GM19099 (cell line): ENCODE data around the gene DCN.

Experiments
- POLR2A ChIP-seq: IDR thresholded peaks from 3 replicates; pipeline ENCODE4 v1.6.1; 2011; ENCODE audit warnings: low read depth; ENCODE audit not compliant: insufficient read length; ENCODE audit errors: extremely low read depth

The DCN gene

DNA sequence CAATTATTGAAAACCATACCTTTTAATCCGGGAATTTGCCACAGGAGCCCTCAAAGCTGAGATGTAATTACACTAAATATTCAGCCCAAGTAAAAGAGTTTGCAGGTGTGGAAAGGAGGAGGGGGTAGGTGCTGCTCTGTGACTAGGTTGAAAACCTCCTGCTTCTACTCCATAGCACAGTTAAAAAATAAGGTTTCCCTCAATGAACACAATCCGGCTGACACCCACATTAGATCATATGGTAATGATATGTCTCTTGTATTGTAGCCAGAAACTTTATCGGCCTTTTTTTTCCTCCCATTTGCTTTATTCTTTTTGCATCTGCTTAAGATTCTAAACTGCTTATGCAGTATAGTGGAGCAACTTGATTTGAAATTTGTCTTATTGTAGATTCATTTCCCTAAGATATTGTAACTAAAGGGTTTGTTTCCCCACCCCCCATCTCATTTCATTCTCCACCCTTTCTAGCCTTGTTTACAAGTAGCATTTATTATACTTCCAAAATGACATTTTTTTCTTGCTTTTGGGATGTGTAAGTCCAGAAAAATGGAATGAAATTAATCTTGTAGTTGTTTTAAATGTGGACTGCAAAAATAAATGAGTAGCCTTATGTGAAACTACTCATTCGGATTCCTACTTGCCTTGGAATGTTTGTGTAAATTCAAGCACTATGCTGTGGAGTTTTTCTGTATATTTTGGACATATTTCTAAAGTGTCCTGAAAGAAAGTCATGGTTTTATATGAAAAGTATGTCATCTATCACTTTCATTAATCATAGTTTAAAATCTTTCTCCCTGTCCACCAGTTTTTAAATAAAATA is at the start of gene DCN:
TSS of gene DCN (minus strand) at position 182 of the 820 bp plus-strand sequence. CDS start 4,265 bp downstream, outside the sequence.
- TF ChIP-seq POLR2A = no peak

DNA sequence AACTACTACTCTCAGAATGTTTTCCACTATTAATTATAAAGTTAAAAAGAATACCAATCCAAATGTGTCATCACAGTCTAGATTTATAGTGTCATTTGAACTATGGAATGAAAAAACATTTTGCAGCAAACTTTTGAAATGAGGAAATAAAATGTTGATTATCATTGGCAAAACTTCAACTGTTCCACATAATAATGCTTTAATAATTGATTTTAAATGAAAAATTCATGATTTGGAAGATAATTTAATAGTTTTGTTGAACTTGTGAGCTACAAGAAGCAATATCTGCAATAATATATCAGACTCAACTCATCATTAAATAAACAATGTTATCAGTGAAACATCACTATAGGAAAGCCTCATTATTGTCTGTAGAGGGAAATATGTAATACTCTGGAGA is 48.2 kb upstream of the DCN start:
- no peak for TF ChIP-seq POLR2A

DNA sequence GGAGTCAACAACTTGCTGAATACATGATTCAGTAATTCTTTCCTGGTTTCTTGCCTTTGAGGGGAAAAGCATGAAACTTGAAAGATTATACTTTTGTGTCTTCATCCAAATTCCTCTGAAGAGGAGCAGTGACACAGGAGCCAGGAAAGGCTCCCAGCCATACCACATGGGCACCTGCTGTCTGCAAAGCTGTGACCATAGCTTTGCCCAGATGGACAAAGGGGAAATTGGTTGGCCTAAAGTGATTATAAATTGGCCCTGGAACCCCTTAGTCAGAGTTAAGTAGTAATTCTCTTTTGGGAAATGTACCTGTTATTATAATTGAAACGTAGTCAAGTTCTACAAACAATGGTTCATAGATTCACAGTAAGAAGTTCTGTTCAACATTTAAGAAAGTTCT is 44.3 kb upstream of the DCN start:
- no peak for TF ChIP-seq POLR2A

- no peak for TF ChIP-seq POLR2A
Measured at GRCh38 chr12:91225316-91225715, 42.7 kb upstream of the DCN start.

GRCh38 chr12:91224401-91224800 is 41.8 kb upstream of the DCN start:
- no peak for TF ChIP-seq POLR2A

- TF ChIP-seq POLR2A = no peak
Measured at GRCh38 chr12:91222746-91223145, 40.1 kb upstream of the DCN start.

DNA sequence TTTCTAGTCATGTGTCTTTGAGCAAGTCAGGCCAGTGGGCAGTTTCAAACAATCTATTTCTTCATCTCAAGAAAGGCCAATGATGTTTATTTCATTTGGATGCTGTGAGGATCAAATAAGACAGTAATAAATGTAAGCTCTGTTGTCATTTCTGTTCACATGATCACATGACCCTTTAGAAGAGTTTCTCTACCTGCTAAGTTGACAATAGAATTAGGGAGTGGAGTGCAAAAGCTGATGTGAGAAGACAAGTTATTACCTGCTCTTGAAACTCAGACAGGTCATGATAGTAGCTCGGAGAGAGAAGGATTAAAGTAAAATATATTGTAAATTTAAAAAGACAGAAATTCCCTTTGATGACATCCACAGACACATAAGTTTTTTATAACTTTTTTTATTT is 37.3 kb upstream of the DCN start:
- no peak for TF ChIP-seq POLR2A

GRCh38 chr12:91219511-91219910 is 36.9 kb upstream of the DCN start:
- TF ChIP-seq POLR2A = no peak

DNA sequence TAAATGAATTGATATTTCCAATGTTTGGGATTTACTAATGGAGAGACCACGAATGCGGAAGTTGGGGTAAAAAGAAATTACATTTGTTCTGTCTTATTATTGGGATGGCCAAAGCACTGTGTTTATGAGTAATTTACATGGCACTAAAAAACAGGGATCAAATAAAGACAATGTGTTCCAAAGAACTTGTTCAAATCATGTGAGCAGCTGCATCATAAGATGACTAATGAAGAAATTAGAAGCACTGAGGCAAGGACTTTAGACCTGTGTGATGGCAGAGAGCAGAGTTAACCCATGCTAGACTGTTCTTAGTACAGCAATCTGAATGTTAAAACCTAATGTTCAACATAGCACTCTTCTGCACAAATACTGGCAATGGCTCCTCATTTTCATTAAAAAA is 34.3 kb upstream of the DCN start:
- TF ChIP-seq POLR2A = no peak

DNA sequence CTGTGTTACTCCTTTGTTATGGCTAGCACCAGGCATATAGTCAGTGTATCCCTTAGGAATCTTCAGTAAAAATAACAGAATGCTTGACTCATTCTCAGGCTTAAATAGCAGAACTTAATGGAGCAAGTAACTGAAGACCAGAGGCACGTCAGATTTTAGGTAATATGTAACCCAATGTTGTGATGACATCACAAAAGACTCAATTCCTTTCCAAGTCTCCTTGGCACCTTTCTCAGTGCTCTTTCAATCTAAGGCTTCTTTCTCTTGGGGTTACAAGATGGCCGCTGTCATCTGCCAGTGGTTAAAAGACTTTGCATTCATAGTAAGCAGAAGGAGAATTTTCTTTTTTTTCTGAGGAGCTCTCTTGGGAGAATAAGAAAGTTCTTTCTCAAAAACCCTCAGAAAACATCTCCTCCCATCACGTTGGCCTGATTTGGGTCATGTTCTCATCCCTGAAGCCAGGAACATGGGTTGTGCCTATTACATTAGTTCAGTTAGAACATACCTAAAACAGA is 33.4 kb upstream of the DCN start:
- no peak for TF ChIP-seq POLR2A

DNA sequence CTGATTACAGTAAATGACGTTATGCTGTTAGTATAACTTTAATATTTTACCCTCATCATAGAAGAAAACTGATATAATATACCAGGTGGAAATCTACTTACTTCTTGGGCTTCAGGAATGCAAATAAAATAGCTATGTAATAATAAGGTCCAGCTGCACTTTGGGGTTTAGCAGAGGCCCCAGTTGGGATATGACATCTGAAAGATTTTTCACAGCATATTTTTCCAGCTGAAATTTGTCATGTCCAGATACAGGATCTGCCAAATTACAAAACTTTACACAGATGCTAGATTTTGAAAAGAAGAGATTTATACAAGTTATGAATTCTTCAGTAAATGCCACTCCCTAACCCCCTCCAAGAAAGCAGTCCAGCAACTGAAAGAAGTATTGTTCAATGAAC is 29.2 kb upstream of the DCN start:
- TF ChIP-seq POLR2A = no peak

GRCh38 chr12:91210618-91211017 is 28.0 kb upstream of the DCN start:
- TF ChIP-seq POLR2A = no peak

DNA sequence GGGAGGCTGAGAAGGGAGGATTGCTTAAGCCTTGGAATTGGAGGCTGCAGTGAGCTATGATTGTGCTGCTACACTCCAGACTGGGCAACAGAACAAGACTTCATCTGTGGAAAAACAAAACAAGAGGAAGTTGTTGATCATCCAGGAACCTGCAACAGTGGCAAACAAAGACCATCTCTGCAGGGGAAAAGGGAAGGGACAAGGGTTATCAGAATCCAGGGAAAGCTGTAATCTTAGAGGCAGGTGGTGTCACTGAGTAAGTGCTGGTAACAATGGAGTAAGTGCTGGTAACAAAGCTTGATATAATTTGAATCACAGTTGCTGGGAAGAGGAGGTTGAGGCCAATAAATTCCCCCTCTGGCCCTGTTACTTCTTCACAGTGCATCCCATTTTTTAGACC is 27.5 kb upstream of the DCN start:
- TF ChIP-seq POLR2A = no peak

DNA sequence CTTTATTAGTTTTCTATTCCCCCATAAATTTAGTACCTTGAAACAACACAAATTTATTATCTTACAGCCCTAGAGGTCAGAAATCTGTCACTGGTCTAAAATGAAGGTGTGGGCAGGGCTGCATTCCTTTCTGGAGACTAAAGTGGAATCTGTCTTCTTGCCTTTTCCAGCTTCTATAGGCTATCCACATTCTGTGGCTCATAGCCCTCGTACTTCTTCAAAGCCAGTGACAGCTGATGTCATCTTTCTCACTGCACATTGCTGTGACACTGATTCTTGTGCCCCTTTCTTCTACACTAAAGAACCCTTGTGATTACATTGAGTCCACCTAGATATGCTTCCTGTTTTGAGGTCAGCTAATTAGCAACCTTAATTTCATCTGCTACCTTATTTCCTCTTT is 23.2 kb upstream of the DCN start:
- TF ChIP-seq POLR2A = no peak

GRCh38 chr12:91204421-91204820 is 21.8 kb upstream of the DCN start:
- TF ChIP-seq POLR2A = no peak

GRCh38 chr12:91203610-91204009 is 21.0 kb upstream of the DCN start:
- no peak for TF ChIP-seq POLR2A

DNA sequence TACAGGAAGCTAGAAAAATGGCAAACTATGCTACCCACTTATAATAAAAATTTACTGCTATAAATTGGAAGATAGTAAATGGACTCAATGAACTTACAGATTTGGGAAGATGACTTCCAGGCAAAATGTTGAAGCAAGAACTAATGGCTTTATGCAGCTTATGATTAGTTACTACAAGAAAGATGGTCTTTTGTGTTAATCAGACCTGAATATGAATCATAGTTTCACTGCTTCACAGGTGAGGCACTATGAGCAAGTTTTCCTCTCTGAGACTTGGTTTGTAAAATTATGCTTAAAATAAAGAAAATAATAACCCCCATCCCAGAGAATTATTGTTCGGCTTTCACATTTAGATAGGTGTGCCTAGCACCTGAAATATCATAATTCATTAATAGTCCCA is 19.8 kb upstream of the DCN start:
- TF ChIP-seq POLR2A = no peak
